ENCODE results near the gene SBF2.

DNA sequence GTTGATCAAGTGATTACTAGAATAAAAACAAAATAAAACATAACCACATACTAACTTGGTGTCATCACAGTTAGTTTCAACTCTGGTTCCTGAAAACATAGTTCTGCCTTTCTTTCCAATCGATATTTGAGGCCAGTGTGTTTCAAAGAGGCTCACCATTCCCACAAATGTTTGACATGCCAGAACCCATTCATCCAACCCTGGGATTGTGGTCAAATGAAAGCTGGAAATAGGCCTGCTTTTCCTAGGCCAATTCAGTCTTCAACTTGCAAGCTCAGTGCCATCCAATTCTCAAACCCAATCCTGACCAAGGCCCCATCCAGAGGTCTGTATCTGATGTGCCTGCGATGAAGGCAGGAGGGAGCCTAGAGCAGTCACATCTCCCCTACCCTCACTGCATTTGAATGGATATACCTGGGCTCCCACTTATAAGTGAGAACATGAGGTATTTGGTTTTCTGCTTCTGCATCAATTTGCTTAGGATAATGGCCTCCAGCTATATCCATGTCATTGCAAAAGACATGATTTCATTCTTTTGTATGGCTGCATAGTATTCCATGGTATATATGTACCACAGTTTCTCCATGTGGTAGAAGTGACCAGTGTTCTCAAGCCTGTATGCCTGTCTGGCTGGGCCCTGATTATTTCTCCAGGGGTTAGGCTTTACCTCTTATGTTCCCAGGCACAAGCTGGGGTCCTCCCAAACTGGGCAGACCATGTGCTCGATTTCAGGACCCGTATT lies 486.9 kb downstream of the SBF2 start:
- TF ChIP-seq, protein P1, sequence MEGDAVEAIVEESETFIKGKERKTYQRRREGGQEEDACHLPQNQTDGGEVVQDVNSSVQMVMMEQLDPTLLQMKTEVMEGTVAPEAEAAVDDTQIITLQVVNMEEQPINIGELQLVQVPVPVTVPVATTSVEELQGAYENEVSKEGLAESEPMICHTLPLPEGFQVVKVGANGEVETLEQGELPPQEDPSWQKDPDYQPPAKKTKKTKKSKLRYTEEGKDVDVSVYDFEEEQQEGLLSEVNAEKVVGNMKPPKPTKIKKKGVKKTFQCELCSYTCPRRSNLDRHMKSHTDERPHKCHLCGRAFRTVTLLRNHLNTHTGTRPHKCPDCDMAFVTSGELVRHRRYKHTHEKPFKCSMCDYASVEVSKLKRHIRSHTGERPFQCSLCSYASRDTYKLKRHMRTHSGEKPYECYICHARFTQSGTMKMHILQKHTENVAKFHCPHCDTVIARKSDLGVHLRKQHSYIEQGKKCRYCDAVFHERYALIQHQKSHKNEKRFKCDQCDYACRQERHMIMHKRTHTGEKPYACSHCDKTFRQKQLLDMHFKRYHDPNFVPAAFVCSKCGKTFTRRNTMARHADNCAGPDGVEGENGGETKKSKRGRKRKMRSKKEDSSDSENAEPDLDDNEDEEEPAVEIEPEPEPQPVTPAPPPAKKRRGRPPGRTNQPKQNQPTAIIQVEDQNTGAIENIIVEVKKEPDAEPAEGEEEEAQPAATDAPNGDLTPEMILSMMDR (conservative IDR thresholded peaks at IDR 0.05), result no peak
- no peak for TF ChIP-seq ZFX (IDR thresholded peaks at IDR 0.05)

Data from C4-2B (cell line).